K562 (cell line): ENCODE data around the gene MRPS5. TPM values are rescaled to one million over a fixed set of nuclear protein-coding genes. Genes with fewer than 3 reads are reported as not detected.
A peak's percentile ranks its signal among the peaks of the same experiment; 100 is the strongest.

Experiments
- ATAC-seq: fragments of 200-7000 bp; cut with Tn5 transposase; 3 replicates; pipeline ENCODE4 v1.9.1; 2020; ENCODE audit warnings: moderate library complexity
- BruUV-seq: library from RNA; stranded (reverse); fragments of 400-500 nt; replicated peaks from 2 replicates; lab custom pipeline; 2021; lab: Mats Ljungman, UMichigan
- CTCF ChIA-PET: fragments of 300-600 bp; formaldehyde crosslinking; extraction: SDS; loops from one replicate; lab custom pipeline; 2021; ENCODE audit warnings: low intra/inter-chr PET ratio; lab: Yijun Ruan, JAX
- POLR2A ChIA-PET: fragments of 300-600, 350-650 bp; sonication (Branson Sonifier 250); formaldehyde crosslinking; extraction: SDS; loops from one replicate; lab custom pipeline; 2021; ENCODE audit warnings: antibody characterized with exemption, inconsistent platforms; lab: Yijun Ruan, JAX
- DNase-seq, 4 experiments: peaks; one replicate each; pipeline versions ENCODE4 v3.0.0 to v3.0.0-alpha.2; 2011 to 2018; ENCODE audit warnings: low spot score in 3 of 4, mixed read lengths in 3 of 4; ENCODE audit errors: extremely low read depth in 1 of 4
- FAIRE-seq: peaks from 2 replicates; lab custom pipeline; 2011; peaks lifted over from hg19 to GRCh38; lab: Jason Lieb, UNC
- H2AFZ ChIP-seq: 2 replicates; pipeline ENCODE4 v1.6.0; 2011; ENCODE audit warnings: low read depth, low read length, control low read depth, inconsistent platforms
- H3K27ac ChIP-seq: fragments of 200-600 bp; 3 replicates; pipeline ENCODE4 v1.8.0; 2011; ENCODE audit warnings: low read depth, mild to moderate bottlenecking, control low read depth, inconsistent platforms, low read length, moderate library complexity, mixed read lengths; ENCODE audit errors: extremely low read depth
- H3K27me3 ChIP-seq, 2 experiments: fragments of 300-600 bp in 1 of 2; 2 replicates in 1 of 2; 3 replicates in 1 of 2; pipeline versions ENCODE4 v1.6.0 to v1.8.0; 2011; ENCODE audit warnings: inconsistent platforms in 2 of 2, low read length in 2 of 2, mild to moderate bottlenecking in 1 of 2, mixed read lengths in 1 of 2, moderate library complexity in 1 of 2; ENCODE audit not compliant: control insufficient read depth in 2 of 2, insufficient read depth in 2 of 2
- H3K36me3 ChIP-seq: fragments of 300-600 bp; 3 replicates; pipeline ENCODE4 v1.8.0; 2011; ENCODE audit warnings: mild to moderate bottlenecking, low read length, inconsistent platforms; ENCODE audit not compliant: control insufficient read depth, insufficient read depth
- H3K4me1 ChIP-seq, 2 experiments: fragments of 200-600 bp in 1 of 2; replicated peaks in 1 of 2; 2 replicates in 1 of 2; 3 replicates in 1 of 2; pipeline versions ENCODE4 v1.5.1 to v1.8.0; 2011; ENCODE audit warnings: inconsistent platforms in 2 of 2, low read length in 2 of 2, mild to moderate bottlenecking in 1 of 2, mixed read lengths in 1 of 2, moderate library complexity in 1 of 2; ENCODE audit not compliant: control insufficient read depth in 2 of 2, insufficient read depth in 2 of 2
- H3K4me2 ChIP-seq: 2 replicates; pipeline ENCODE4 v1.6.1; 2011; ENCODE audit warnings: low read length, control low read depth, inconsistent platforms, mixed read lengths; ENCODE audit not compliant: insufficient read depth
- H3K4me3 ChIP-seq: fragments of 200-600 bp; sonication (generic), shearing (Covaris generic); 2 replicates; pipeline ENCODE4 v1.5.1; 2016; ENCODE audit warnings: control low read depth, inconsistent platforms
- H3K79me2 ChIP-seq: fragments of 200-600 bp; 3 replicates; pipeline ENCODE4 v1.8.0; 2011; ENCODE audit warnings: low read length, inconsistent platforms; ENCODE audit not compliant: control insufficient read depth, insufficient read depth
- H3K9ac ChIP-seq, 2 experiments: 2 replicates each; pipeline versions ENCODE4 v1.6.0 to v1.6.1; 2011; ENCODE audit warnings: low read depth in 2 of 2, low read length in 2 of 2, control low read depth in 1 of 2, inconsistent platforms in 1 of 2, mild to moderate bottlenecking in 1 of 2, mixed read lengths in 1 of 2; ENCODE audit not compliant: insufficient read depth in 1 of 2
- H3K9me1 ChIP-seq: one replicate; pipeline ENCODE4 v1.6.0; 2011; ENCODE audit warnings: inconsistent platforms, mild to moderate bottlenecking, low read length, moderate library complexity; ENCODE audit not compliant: control insufficient read depth, insufficient read depth
- H3K9me3 ChIP-seq: replicated peaks from 2 replicates; pipeline ENCODE4 v1.5.1; 2011; ENCODE audit warnings: low read depth, low read length, inconsistent platforms; ENCODE audit not compliant: control insufficient read depth, insufficient read depth
- H4K20me1 ChIP-seq: replicated peaks from 2 replicates; pipeline ENCODE4 v1.6.1; 2011; ENCODE audit warnings: low read length, inconsistent platforms, mixed read lengths; ENCODE audit not compliant: control insufficient read depth, insufficient read depth
- ADNP ChIP-seq: fragments of 200-800 bp; sonication (Bioruptor generic); IDR thresholded peaks from 2 replicates; pipeline ENCODE4 v1.6.1; 2016; ENCODE audit warnings: missing genetic modification characterization, missing compliant biosample characterization
- C11orf30 ChIP-seq: fragments of 450-650 bp; IDR thresholded peaks from 2 replicates; pipeline ENCODE4 v1.6.1; 2016; ENCODE audit warnings: low read depth, mild to moderate bottlenecking
- CHD4 ChIP-seq: fragments of 200-600 bp; sonication (generic); IDR thresholded peaks from 3 replicates; pipeline ENCODE4 v1.6.1; 2012; ENCODE audit warnings: low read depth, mild to moderate bottlenecking, mixed read lengths, low read length, inconsistent platforms; ENCODE audit not compliant: insufficient read depth, insufficient replicate concordance, poor library complexity, severe bottlenecking
- TAL1 ChIP-seq: fragments of 450-650 bp; IDR thresholded peaks from 2 replicates; pipeline ENCODE4 v1.6.1; 2016; ENCODE audit warnings: mild to moderate bottlenecking
- ZNF766 ChIP-seq: fragments of 200-800 bp; sonication (Bioruptor generic); conservative IDR thresholded peaks from 2 replicates; pipeline ENCODE4 v1.6.1; 2016; ENCODE audit warnings: missing genetic modification characterization, missing compliant biosample characterization
- WGBS: fragments of 100-300 bp; shearing (Covaris generic); methylation state at CpG from one replicate; pipeline ENCODE4 v1.1.6; 2016; ENCODE audit warnings: low coverage, mixed read lengths; ENCODE audit not compliant: insufficient coverage; ENCODE audit errors: missing lambda C conversion rate; 5-methylcytosine and 5-hydroxymethylcytosine counted together
- in situ Hi-C: fragments of 300-500 bp; cut with MboI; formaldehyde crosslinking; loops from 4 replicates; pipeline ENCODE4 v1.15.0; 2018; ENCODE audit warnings: inconsistent platforms, mixed read lengths
- intact Hi-C: fragments of 100-400 bp; cut with micrococcal nuclease; formaldehyde crosslinking; loops from 2 replicates; pipeline ENCODE4 v1.14.2; 2022
- polyA plus RNA-seq, 8 experiments: library from polyadenylated mRNA; depleted of rRNA in 4 of 8; stranded (reverse) in 5 of 8; unstranded in 3 of 8; fragments of >200 nt; fragmentation: Nextera tagmentation in 2 of 8; fragmentation: Illumina TruSeq in 1 of 8; extraction: Ambion mirVana in 2 of 8; extraction: Trizol in 1 of 8; gene quantifications; 2 replicates each; pipeline versions ENCODE4 v1.2.1 to v1.2.3, GENCODE V29; 2011 to 2014; ENCODE audit warnings: inconsistent platforms in 1 of 8, missing spikeins in 1 of 8
- total RNA-seq, 7 experiments: library from RNA; depleted of rRNA in 6 of 7; stranded (reverse); fragments of >200 nt in 6 of 7; fragmentation: Illumina TruSeq in 2 of 7; extraction: Trizol in 2 of 7; gene quantifications; 2 replicates each; pipeline versions ENCODE4 v1.2.1 to v1.2.3, GENCODE V29; 2011 to 2021; ENCODE audit warnings: low replicate concordance in 1 of 7

The MRPS5 gene
- total and polyA plus RNA-seq, 9 of the 15 experiments (the other 6 are each of a cell fraction or from before 2014, with no cell fraction given): 85.0 to 162 (median 118) TPM

DNA sequence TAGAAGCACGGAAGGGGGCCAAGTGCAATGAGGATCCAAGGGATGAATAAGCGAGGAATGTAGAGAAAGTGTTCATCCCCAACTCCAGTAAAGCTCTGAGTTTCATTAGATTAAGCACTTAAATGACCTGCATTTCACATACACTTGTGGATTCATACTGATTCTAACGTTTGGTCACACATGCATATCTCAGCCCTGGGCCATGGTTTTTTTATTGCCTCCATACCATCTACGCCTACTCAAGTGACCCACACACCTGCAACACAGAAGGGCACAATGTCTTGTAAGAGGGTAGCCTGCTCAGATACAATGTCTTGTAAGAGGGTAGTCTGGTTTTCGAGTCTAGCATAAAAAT lies 566 bp upstream of the MRPS5 start:
- Histone ChIP-seq H3K4me3 (peak overlapping the region; percentile 98), H3K9me3 (no peaks in the 10 kb centered on the region), H3K4me2 (peak overlapping the region; percentile 99), H3K27ac (peak overlapping the region; percentile 98; the same call in 1 of the 3 replicates), H3K36me3 (peaks cover 32% of the 10 kb centered on the region), H3K9ac (peak overlapping the region; percentile 95 to 100; a peak in 3 of 4 replicates), H3K27me3 (no peaks in the 10 kb centered on the region), H4K20me1 (0 out of 2 replicates have a peak, but pooled peaks cover 4% of the 10 kb centered on the region), H2AFZ (peak overlapping the region; percentile 98), H3K9me1 (no peaks in the 10 kb centered on the region), H3K4me1 (peaks cover 10 to 14% of the 10 kb centered on the region in 2 experiments; a peak in 4 of 5 replicates), H3K79me2 (peaks cover 46% of the 10 kb centered on the region)
- no peak for FAIRE-seq
- intact Hi-C loops: loop anchor here (5.0 kb wide), 1 partner anchor 45 kb away; the partner anchor contains the start of gene ZNF2
- 15% methylated on average over 5 of the region's 5 CpGs for WGBS
- TF ChIP-seq TAL1 (no peak), CHD4 (no peak), C11orf30 (no peak), ZNF766 (CRISPR knock-in tag) (0 out of 2 replicates have a peak, but pooled peaks have one; percentile 3)
- in situ Hi-C loops: no loop called here
- DNase-seq: no peak
- CTCF ChIA-PET: no interaction called here
- ATAC-seq: no peak; the same call in none of the 3 replicates
- no TSS peak for BruUV-seq
- POLR2A ChIA-PET: interaction anchor here (1.3 to 1.5 kb wide), 3 partner anchors 26 to 36 kb away, joined by 4 to 5 read pairs (median 4); no protein-coding TSS in a partner anchor

DNA sequence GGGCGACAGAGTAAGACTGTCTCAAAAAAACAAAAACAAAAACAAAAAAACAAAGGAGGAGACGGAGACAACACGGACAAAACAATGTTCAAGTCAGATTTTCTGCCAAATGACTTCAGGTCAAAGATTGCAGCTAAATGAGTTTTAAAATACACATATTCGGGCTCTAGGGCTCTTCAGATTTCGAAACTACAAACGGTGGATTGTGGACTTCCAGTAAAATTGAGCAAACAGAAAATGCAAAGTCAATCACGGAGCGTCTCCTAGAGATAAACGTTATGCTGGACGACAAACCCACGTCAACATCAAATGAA lies 558 bp downstream of the MRPS5 start:
- H3K9me3 ChIP-seq: no peaks in the 10 kb centered on the region
- FAIRE-seq (no peak), ATAC-seq (no peak), DNase-seq (no peak)
- peak overlapping the region; percentile 99 for H3K4me2 ChIP-seq
- in situ Hi-C loops (no loop called here), intact Hi-C loops (loop anchor here (5.0 kb wide), 1 partner anchor 46 kb away; the partner anchor contains the start of gene ZNF2)
- peak overlapping the region; percentile 98 for H3K27ac ChIP-seq
- ChIA-PET CTCF (no interaction called here), POLR2A (interaction anchor here (0.7 to 0.9 kb wide), 5 partner anchors 9 to 76 kb away, joined by 3 to 5 read pairs (median 3); no protein-coding TSS in a partner anchor)
- 0% methylated on average over 10 of the region's 11 CpGs for WGBS
- H3K36me3 ChIP-seq: peaks cover 42% of the 10 kb centered on the region
- H3K4me3 ChIP-seq: peak overlapping the region; percentile 98
- no TSS peak for BruUV-seq
- peak overlapping the region; percentile 95 to 100 for H3K9ac ChIP-seq
- no peaks in the 10 kb centered on the region for H3K9me1 ChIP-seq
- H3K79me2 ChIP-seq: peaks cover 50% of the 10 kb centered on the region
- H2AFZ ChIP-seq: peak overlapping the region; percentile 98
- H3K4me1 ChIP-seq: peaks cover 10 to 14% of the 10 kb centered on the region in 2 experiments; a peak in 4 of 5 replicates
- H3K27me3 ChIP-seq: no peaks in the 10 kb centered on the region
- H4K20me1 ChIP-seq: 0 out of 2 replicates have a peak, but pooled peaks cover 4% of the 10 kb centered on the region
- peak; percentile 61; the same call in 1 of the 2 replicates for TF ChIP-seq ADNP (tag)
